Uterus (tissue), 4 donors: ENCODE data around the gene XPA. TPM values are rescaled to one million over a fixed set of nuclear protein-coding genes. Genes with fewer than 3 reads are reported as not detected.

Source experiments
- DNase-seq, 2 donors: peaks; one replicate each; pipeline ENCODE4 v3.0.0-alpha.2; 2019 to 2020
- H3K27ac ChIP-seq, 2 donors: fragments of 200-600 bp; sonication (generic); 1 replicate in 1 of 2; 2 replicates in 1 of 2; pipeline ENCODE4 v1.5.1; 2016 to 2018
- H3K27me3 ChIP-seq, 2 donors: fragments of 200-600 bp; sonication (generic); one replicate each; pipeline ENCODE4 v1.5.1; 2018 to 2019; ENCODE audit warnings: control low read depth in 1 of 2
- H3K36me3 ChIP-seq, 2 donors: fragments of 200-600 bp; sonication (generic); one replicate each; pipeline ENCODE4 v1.5.1; 2019; ENCODE audit warnings: control low read depth in 1 of 2
- H3K4me1 ChIP-seq, 2 donors: fragments of 200-600 bp; sonication (generic); one replicate each; pipeline ENCODE4 v1.5.1; 2018 to 2019; ENCODE audit warnings: control low read depth in 1 of 2
- H3K4me3 ChIP-seq, 2 donors: fragments of 200-600 bp; sonication (generic); 1 replicate in 1 of 2; 2 replicates in 1 of 2; pipeline ENCODE4 v1.5.1; 2018 to 2019; ENCODE audit warnings: mild to moderate bottlenecking in 1 of 2
- H3K9me3 ChIP-seq, 2 donors: fragments of 200-600 bp; sonication (generic); one replicate each; pipeline ENCODE4 v1.5.1; 2019; ENCODE audit warnings: control low read depth in 1 of 2
- POLR2A ChIP-seq, 2 donors: fragments of 450-650 bp; IDR thresholded peaks; one replicate each; pipeline ENCODE4 v1.6.1; 2016; ENCODE audit warnings: antibody characterized with exemption in 2 of 2, mild to moderate bottlenecking in 1 of 2, moderate library complexity in 1 of 2
- intact Hi-C: fragments of 100-400 bp; cut with DNase I; formaldehyde crosslinking; loops from one replicate; pipeline ENCODE4 v1.15.1; 2023; ENCODE audit warnings: low total_unique reads
- total RNA-seq, 4 donors: library from RNA; depleted of rRNA in 3 of 4; stranded (reverse); fragments of >200 nt in 3 of 4; gene quantifications; one replicate each; pipeline versions ENCODE4 v1.1.0 to v1.2.4, GENCODE V29; 2014 to 2023
- TF ChIP-seq, protein P1 (sequence below), 4 experiments: fragments of 200-600 bp in 2 of 4; fragments of 450-650 bp in 2 of 4; sonication (generic) in 2 of 4; IDR thresholded peaks; one replicate each; pipeline ENCODE4 v1.5.1; 2016 to 2019; ENCODE audit warnings: antibody characterized with exemption in 4 of 4, mild to moderate bottlenecking in 2 of 4, moderate library complexity in 1 of 4
- donor health status: DM: yes; HTN: yes; CAD: no.

The XPA gene
- total RNA-seq, 4 donors from 2014 or later: 10.0 to 31.6 (median 23.7) TPM

DNA sequence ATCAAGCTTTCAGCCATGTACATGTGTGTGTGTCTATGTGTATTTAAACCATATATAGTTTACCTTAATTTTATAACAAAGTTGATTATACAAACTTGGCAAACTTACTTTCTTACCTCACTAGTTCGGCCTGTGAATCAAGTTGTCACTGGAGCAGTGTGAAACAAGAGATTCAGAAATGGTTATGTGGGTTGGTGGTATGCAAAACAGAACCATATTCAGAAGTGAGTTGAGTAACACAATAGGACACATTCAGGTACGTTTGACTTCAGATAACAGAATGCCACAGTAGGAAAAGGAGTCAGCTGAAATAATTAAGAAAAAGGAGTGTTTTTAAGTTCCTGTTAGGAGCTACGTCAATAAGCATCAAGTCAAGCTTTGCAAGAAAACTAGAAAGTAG lies 21.5 kb downstream of the XPA start:
- no peak overlapping the region for H3K4me3 ChIP-seq
- intact Hi-C loops: no loop called here
- no peaks in the 10 kb centered on the region for H3K9me3 ChIP-seq
- H3K4me1 ChIP-seq: no peaks in the 10 kb centered on the region
- TF ChIP-seq, protein P1, sequence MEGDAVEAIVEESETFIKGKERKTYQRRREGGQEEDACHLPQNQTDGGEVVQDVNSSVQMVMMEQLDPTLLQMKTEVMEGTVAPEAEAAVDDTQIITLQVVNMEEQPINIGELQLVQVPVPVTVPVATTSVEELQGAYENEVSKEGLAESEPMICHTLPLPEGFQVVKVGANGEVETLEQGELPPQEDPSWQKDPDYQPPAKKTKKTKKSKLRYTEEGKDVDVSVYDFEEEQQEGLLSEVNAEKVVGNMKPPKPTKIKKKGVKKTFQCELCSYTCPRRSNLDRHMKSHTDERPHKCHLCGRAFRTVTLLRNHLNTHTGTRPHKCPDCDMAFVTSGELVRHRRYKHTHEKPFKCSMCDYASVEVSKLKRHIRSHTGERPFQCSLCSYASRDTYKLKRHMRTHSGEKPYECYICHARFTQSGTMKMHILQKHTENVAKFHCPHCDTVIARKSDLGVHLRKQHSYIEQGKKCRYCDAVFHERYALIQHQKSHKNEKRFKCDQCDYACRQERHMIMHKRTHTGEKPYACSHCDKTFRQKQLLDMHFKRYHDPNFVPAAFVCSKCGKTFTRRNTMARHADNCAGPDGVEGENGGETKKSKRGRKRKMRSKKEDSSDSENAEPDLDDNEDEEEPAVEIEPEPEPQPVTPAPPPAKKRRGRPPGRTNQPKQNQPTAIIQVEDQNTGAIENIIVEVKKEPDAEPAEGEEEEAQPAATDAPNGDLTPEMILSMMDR (IDR thresholded peaks at IDR 0.05): no peak
- no peak for TF ChIP-seq POLR2A (IDR thresholded peaks at IDR 0.05)
- DNase-seq: no peak
- H3K36me3 ChIP-seq: no peaks in the 10 kb centered on the region
- no peaks in the 10 kb centered on the region for H3K27me3 ChIP-seq
- H3K27ac ChIP-seq: no peak overlapping the region

DNA sequence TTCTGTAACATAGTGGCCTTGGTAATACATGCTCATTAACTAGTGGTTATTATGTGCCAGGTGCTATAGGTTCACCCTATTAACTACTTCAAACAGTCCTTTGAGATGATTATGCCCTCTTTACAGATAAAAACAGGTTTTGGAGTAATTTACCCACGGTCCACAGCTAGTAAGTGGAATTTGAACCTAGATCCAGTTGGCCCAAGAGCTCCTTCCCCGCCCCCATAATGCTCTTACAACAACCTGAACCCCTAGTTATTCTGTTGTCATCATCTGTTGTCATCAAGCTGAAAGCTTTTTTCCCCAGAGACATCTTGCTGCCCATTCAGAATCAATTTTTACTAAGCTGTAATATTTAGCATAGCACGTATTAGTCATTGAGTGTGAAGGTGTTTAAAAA lies 23.2 kb downstream of the XPA start:
- H3K4me1 ChIP-seq: no peaks in the 10 kb centered on the region
- no peak overlapping the region for H3K27ac ChIP-seq
- H3K27me3 ChIP-seq: no peaks in the 10 kb centered on the region
- intact Hi-C loops: no loop called here
- H3K36me3 ChIP-seq: no peaks in the 10 kb centered on the region
- DNase-seq: no peak
- no peak for TF ChIP-seq POLR2A (IDR thresholded peaks at IDR 0.05)
- TF ChIP-seq, protein P1 (IDR thresholded peaks at IDR 0.05): no peak
- no peaks in the 10 kb centered on the region for H3K9me3 ChIP-seq
- no peak overlapping the region for H3K4me3 ChIP-seq

DNA sequence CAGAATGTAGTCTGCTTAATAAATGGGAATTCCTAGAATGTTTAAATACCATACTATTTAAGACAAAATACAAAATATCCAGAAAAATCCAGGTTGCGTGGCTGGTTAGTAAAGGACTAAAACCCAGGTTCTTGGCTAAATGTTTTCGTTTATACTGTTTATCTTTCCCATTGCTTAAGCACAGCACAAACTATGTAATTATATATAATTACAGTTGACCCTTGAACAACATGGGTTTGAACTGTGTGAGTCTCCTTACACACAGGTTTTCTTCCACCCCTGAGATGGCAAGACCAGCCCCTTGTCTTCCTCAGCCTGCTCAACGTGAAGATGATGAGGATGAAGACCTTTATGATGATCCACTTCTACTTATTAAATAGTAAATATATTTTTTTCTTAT lies 24.7 kb downstream of the XPA start:
- intact Hi-C loops: no loop called here
- Histone ChIP-seq H3K27ac (no peak overlapping the region), H3K27me3 (no peaks in the 10 kb centered on the region), H3K4me3 (no peak overlapping the region), H3K4me1 (no peaks in the 10 kb centered on the region), H3K36me3 (no peaks in the 10 kb centered on the region), H3K9me3 (no peaks in the 10 kb centered on the region)
- no peak for TF ChIP-seq POLR2A (IDR thresholded peaks at IDR 0.05)
- TF ChIP-seq, protein P1 (IDR thresholded peaks at IDR 0.05): no peak
- no peak for DNase-seq

DNA sequence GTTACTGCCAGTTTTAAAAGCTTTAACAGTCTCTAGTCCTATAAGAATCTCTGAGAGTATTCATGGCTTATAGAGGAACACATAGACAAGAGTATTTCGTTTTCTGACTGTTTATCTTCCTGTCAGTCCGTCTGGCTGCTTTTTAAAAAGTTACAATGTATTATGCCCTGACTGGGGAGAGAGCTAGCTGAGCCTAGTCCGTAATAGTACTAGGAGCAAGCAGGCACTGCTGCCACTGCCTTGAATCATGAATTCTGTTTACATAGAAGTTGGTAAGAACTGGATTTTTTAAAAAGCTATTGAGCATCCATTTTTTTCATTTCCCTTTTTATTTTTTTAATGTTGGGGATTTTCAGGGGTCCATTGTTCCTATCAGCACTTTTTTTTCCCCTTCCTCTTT lies 26.6 kb downstream of the XPA start:
- H3K4me1 ChIP-seq: no peaks in the 10 kb centered on the region
- H3K9me3 ChIP-seq: no peaks in the 10 kb centered on the region
- DNase-seq: no peak
- H3K36me3 ChIP-seq: no peaks in the 10 kb centered on the region
- no peaks in the 10 kb centered on the region for H3K27me3 ChIP-seq
- intact Hi-C loops: no loop called here
- no peak overlapping the region for H3K27ac ChIP-seq
- H3K4me3 ChIP-seq: no peak overlapping the region
- TF ChIP-seq, protein P1 (IDR thresholded peaks at IDR 0.05): no peak
- TF ChIP-seq POLR2A (IDR thresholded peaks at IDR 0.05): no peak

DNA sequence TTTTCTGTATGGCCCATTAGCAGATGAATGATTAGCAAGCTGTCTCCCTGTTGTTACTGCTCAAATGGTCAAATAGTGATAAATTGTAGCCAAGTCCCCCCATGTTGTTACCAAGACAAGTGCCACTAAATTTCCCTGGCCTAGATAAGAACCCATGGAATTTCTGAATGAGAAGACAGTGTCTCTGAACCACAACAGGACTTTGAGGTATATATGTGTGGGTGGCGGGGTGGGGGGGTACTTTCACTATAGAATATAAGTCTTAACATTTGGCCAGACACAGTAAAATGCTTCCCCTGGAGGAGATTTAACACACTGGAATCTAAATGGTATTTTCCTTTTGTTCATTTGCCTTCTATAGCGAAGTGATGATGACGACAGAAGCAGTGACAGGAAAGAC lies 28.7 kb downstream of the XPA start:
- Histone ChIP-seq H3K27me3 (no peaks in the 10 kb centered on the region), H3K9me3 (no peaks in the 10 kb centered on the region), H3K36me3 (no peaks in the 10 kb centered on the region), H3K4me1 (no peaks in the 10 kb centered on the region), H3K27ac (no peak overlapping the region), H3K4me3 (no peak overlapping the region)
- DNase-seq: no peak
- intact Hi-C loops: no loop called here
- TF ChIP-seq, protein P1 (IDR thresholded peaks at IDR 0.05): no peak
- no peak for TF ChIP-seq POLR2A (IDR thresholded peaks at IDR 0.05)
